Fibroblast of mammary gland (primary cell): Measurements from ENCODE around the gene ARHGAP21.

Experiments used
- DNase-seq: peaks from one replicate; pipeline ENCODE4 v3.0.0-alpha.2; 2010; ENCODE audit warnings: low read depth
- H3K4me3 ChIP-seq: 2 replicates; pipeline ENCODE4 v1.5.1; 2011; ENCODE audit warnings: low read depth, mild to moderate bottlenecking, low read length, moderate library complexity; ENCODE audit not compliant: control insufficient read depth
- CTCF ChIP-seq: conservative IDR thresholded peaks from 2 replicates; pipeline ENCODE4 v1.5.1; 2011; ENCODE audit warnings: low read depth, low read length, inconsistent platforms; ENCODE audit not compliant: control insufficient read depth, insufficient read depth

ARHGAP21 gene

GRCh38 chr10:24756283-24756682, 32.6 kb upstream of the ARHGAP21 start:
- DNase-seq = no peak
- no peak overlapping the region for H3K4me3 ChIP-seq
- TF ChIP-seq CTCF = no peak

DNA sequence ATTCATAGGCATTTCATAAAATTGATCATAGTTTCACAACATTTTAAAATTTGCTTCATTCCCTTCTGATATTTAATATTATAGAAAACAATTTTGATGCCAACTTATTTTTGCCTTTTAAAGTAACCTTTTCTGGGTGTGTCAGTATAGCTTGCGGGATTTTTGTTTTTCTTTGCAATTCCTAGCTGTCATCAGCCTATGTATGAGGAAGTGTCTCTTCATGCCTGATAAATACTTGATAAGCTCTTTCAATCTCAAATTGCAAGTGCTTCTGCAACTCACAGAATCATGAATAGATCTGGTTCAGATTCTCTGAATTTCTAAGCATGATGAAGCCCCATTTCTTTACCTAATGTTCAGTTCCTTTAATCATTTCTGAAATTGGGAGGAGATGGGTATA, 28.0 kb upstream of the ARHGAP21 start:
- H3K4me3 ChIP-seq = no peak overlapping the region
- no peak for DNase-seq
- no peak for TF ChIP-seq CTCF

DNA sequence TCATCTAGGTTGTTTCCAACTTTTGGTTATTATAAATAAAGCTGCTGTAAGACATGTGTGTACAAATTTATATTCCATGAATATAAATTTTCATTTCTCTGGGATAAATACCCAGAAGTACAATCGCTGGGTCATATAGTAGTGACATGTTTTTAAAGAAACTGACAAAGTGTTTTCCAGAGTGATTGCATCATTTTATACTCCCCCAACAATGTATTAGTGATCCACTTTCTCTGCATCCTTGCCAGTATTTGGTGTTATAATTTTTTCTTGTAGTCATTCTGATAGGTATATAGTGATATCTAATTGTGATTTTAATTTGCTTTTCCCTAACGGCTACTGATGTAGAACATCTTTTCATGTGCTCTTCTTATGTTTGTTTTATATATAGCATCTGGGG, 27.0 kb upstream of the ARHGAP21 start:
- DNase-seq = no peak
- no peak overlapping the region for H3K4me3 ChIP-seq
- TF ChIP-seq CTCF = no peak

- no peak for DNase-seq
- TF ChIP-seq CTCF = no peak
- H3K4me3 ChIP-seq = no peak overlapping the region
Observed at GRCh38 chr10:24748214-24748613, 24.5 kb upstream of the ARHGAP21 start.

GRCh38 chr10:24744946-24745345, 21.3 kb upstream of the ARHGAP21 start:
- TF ChIP-seq CTCF = no peak
- H3K4me3 ChIP-seq = no peak overlapping the region
- no peak for DNase-seq

DNA sequence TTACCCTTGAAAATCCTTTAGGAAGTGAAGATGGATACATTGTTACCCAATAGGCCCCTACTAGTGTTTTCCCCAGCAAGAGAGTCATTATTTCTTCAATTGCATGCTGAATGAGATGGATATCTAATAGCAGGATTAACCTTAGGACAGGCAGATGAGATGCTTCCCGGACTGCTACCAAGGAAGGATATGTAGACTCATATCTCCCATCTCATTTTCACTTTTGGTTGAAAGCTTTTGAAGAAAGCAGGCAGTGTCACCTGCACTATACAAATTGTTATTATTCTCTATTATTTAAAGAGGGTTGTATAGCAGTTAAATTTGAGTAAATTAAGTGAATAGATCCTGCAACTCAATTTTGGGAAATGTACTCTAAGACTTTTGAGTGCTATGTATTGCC, 17.0 kb upstream of the ARHGAP21 start:
- no peak for TF ChIP-seq CTCF
- DNase-seq = no peak
- H3K4me3 ChIP-seq = no peak overlapping the region

DNA sequence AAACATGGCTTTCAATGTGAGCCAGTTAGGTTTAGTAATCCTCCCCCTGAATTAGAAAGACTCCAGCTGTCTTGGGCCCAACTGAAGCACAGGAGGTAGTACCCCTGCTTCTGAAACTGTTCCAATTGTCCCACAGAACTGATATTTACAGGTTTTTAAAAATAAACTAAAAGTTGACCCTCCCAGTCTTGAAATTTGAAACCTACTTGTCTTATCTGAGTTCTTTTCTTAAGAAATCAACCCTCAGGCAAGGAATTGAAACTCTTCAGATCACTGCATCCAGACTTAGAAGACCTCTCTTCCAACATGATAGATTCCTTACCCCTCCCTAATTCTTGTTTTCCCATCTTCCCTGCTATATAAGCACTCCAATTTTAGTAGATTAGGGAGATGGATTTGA, 13.3 kb upstream of the ARHGAP21 start:
- H3K4me3 ChIP-seq = no peak overlapping the region
- no peak for TF ChIP-seq CTCF
- DNase-seq = no peak
